PFSK-1 (cell line): ENCODE data around the gene PPEF2.

Experiments used
- FOXP2 ChIP-seq: optimal IDR thresholded peaks from 2 replicates; pipeline ENCODE3; 2011; ENCODE audit warnings: borderline replicate concordance, control low read depth, inconsistent platforms; ENCODE audit not compliant: insufficient read depth; ENCODE audit errors: extremely low read length, extremely low read depth
- POLR2AphosphoS5 ChIP-seq: IDR thresholded peaks from 2 replicates; pipeline ENCODE4 v1.6.1; 2012; ENCODE audit warnings: low read depth, mild to moderate bottlenecking, control low read depth, low read length, moderate library complexity
- SIN3A ChIP-seq: IDR thresholded peaks from 2 replicates; pipeline ENCODE4 v1.6.1; 2012; ENCODE audit warnings: mild to moderate bottlenecking, low read length, moderate library complexity, borderline replicate concordance; ENCODE audit not compliant: insufficient read depth
- TAF1 ChIP-seq: IDR thresholded peaks from 2 replicates; pipeline ENCODE4 v1.6.1; 2012; ENCODE audit warnings: low read length, control low read depth, borderline replicate concordance; ENCODE audit not compliant: insufficient read depth
- TF ChIP-seq, protein P1 (sequence below), 2 experiments: IDR thresholded peaks; 2 replicates each; pipeline versions ENCODE4 v1.6.1 to v1.8.0; 2011 to 2012; ENCODE audit warnings: low read depth in 2 of 2, low read length in 2 of 2, control low read depth in 1 of 2, inconsistent platforms in 1 of 2, mild to moderate bottlenecking in 1 of 2, moderate library complexity in 1 of 2; ENCODE audit not compliant: insufficient read depth in 1 of 2

PPEF2 gene

DNA sequence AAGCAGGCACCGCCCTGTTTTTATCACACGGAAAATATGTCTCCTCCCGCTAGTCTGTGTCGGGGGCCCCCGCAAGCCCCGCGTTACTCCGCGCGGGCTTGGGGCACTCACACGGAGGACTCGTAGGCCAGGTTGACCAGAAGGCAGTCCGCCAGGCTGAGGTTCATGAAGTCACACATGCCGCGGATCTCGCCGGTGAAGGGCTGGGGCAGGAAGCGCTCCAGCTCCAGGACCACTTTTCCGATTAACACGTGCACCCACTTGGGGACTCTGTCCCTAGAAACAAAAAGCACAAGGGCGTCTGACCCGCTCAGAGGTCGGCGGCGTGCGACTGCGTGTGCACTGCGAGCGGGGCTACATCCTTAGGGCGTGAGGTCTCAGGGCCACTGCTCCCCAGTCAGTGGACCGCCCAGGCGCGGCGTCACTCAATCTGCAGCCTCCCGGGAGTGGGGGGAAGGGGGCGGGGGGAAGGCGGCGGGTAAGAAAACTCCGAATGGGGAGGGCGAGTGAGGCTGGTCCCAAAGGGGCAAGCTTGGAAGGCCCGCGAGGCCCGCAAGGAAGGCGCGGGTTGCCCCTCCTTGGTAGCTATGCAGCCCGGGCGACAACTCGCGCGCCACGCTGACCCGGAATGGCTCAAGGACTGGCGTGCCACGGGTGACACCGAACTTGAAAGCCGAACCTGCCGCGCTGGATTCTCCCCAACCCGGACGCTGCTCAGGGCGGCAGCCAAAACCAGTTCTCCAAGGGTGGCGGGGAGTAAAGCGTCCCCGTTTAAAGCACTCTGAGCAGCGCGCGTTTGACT lies 37.8 kb upstream of the PPEF2 start:
- TF ChIP-seq SIN3A (no peak), FOXP2 (no peak), TAF1 (peak; percentile 18; the same call in 1 of the 2 replicates), POLR2AphosphoS5 (peak; percentile 60; the same call in 1 of the 2 replicates)

DNA sequence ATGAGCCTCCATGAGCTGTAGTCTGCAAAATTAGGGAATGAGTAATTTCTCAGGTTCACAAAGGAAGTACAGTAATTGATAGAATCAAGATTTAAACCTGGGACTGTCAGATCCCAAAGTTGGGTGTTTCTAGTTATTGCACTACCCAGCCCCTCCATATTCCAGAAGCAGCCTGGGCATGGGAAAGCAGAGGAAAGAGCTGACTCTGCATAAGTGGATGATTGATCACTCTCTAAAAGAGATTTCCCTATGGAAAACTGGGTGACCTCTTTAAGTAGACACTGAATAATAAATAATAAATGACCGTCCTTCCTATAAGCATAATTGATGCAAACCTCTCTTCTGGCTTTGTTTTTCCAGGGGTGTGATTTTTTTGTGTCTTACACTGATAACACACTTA lies 33.4 kb upstream of the PPEF2 start:
- TF ChIP-seq TAF1 = no peak
- TF ChIP-seq, protein P1, sequence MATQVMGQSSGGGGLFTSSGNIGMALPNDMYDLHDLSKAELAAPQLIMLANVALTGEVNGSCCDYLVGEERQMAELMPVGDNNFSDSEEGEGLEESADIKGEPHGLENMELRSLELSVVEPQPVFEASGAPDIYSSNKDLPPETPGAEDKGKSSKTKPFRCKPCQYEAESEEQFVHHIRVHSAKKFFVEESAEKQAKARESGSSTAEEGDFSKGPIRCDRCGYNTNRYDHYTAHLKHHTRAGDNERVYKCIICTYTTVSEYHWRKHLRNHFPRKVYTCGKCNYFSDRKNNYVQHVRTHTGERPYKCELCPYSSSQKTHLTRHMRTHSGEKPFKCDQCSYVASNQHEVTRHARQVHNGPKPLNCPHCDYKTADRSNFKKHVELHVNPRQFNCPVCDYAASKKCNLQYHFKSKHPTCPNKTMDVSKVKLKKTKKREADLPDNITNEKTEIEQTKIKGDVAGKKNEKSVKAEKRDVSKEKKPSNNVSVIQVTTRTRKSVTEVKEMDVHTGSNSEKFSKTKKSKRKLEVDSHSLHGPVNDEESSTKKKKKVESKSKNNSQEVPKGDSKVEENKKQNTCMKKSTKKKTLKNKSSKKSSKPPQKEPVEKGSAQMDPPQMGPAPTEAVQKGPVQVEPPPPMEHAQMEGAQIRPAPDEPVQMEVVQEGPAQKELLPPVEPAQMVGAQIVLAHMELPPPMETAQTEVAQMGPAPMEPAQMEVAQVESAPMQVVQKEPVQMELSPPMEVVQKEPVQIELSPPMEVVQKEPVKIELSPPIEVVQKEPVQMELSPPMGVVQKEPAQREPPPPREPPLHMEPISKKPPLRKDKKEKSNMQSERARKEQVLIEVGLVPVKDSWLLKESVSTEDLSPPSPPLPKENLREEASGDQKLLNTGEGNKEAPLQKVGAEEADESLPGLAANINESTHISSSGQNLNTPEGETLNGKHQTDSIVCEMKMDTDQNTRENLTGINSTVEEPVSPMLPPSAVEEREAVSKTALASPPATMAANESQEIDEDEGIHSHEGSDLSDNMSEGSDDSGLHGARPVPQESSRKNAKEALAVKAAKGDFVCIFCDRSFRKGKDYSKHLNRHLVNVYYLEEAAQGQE (IDR thresholded peaks at IDR 0.05; ENCODE audit: insufficient read depth in 1 of 2, low read depth in 2 of 2, low read length in 2 of 2) = no peak

DNA sequence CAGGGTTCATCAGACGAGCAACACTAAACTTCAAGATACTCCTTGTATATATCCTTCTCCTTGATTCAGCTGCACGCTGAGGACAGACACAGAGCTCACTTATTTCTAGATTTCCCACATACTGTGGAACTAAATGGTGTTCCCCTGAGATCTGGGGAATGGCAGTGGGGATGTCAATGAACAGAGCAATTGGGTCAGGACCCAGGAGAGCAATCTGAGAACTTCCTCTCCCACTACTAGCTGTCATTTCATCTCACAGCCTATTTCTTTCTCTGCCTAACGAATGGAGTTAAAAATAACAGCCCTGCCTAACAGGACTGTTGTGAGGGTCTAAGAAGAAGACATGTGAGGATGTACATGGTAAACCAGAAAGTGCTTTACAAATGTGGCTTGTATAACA lies 27.9 kb upstream of the PPEF2 start:
- TF ChIP-seq, protein P1 (IDR thresholded peaks at IDR 0.05; ENCODE audit: insufficient read depth in 1 of 2, low read depth in 2 of 2, low read length in 2 of 2) = peak in 1 of 2 experiments; percentile 64; a peak in 1 of 4 replicates
- TF ChIP-seq POLR2AphosphoS5 = no peak

DNA sequence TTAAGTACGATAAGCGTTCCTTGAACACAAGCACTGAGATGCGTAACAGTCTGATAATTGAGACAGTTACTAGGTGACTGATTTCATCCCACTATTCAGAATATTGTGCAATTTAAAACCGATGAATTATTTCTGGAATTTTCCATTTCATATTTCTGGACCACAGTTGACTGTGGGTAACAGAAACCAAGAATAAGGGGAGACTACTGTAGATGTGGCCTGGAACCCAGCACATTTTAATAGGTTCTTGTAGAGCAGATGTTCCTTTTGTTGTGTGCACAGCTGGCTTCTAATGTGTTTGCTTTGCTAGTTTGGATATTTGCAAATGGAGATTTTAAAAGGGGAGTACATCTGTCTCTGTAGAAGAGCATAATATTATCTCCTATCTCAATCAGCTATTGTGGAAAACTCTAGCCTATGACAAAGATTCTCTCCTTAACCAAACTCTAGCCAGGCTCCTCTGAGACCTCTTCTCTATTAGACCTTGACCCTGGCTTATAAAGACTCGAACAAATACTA lies 22.1 kb upstream of the PPEF2 start:
- TF ChIP-seq TAF1 = no peak
- TF ChIP-seq SIN3A = no peak
- TF ChIP-seq, protein P1 (IDR thresholded peaks at IDR 0.05; ENCODE audit: insufficient read depth in 1 of 2, low read depth in 2 of 2, low read length in 2 of 2) = no peak
- no peak for TF ChIP-seq POLR2AphosphoS5
- TF ChIP-seq FOXP2 = no peak

DNA sequence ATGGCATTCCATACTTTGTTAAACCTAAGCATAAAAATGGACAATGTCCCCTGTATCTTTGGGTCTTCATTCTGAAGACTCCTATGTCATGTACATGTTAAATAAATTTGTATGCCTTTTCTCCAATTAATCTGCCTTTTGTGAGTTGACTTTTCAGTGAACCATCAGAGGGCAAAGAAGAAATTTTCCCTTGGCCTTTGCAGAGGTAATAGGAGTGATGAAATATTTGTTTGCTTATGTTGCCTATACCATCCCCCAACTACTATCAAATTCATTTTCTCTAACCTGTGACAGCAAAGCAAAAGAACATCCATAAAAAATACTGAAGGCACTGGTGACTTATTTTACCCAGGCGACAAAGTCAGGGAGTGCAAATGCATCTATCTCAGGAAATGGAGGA lies 20.3 kb upstream of the PPEF2 start:
- no peak for TF ChIP-seq FOXP2
- no peak for TF ChIP-seq POLR2AphosphoS5
- TF ChIP-seq SIN3A = no peak
- TF ChIP-seq TAF1 = no peak
- TF ChIP-seq, protein P1 (IDR thresholded peaks at IDR 0.05; ENCODE audit: insufficient read depth in 1 of 2, low read depth in 2 of 2, low read length in 2 of 2) = no peak
